Liver (tissue), 3 donors: ENCODE data around the gene FAM43A.

ENCODE experiments used
- CTCF ChIP-seq: fragments of 150-350 bp; IDR thresholded peaks from 2 replicates; pipeline ENCODE4 v1.5.1; 2017; ENCODE audit warnings: improper control_type of control experiment, low read depth, low read length; ENCODE audit not compliant: missing input control
- EGR1 ChIP-seq, 2 donors: IDR thresholded peaks; 2 replicates each; pipeline ENCODE4 v1.6.1; 2016 to 2018; ENCODE audit warnings: antibody characterized with exemption in 2 of 2, low read depth in 2 of 2
- FOXA1 ChIP-seq: IDR thresholded peaks from 2 replicates; pipeline ENCODE4 v1.6.1; 2016; ENCODE audit warnings: antibody characterized with exemption
- HNF4A ChIP-seq, 2 donors: conservative IDR thresholded peaks; 2 replicates each; pipeline ENCODE4 v1.6.1; 2016; ENCODE audit warnings: antibody characterized with exemption in 2 of 2, mild to moderate bottlenecking in 2 of 2
- JUND ChIP-seq, 2 donors: IDR thresholded peaks; 2 replicates each; pipeline ENCODE4 v1.6.1; 2016; ENCODE audit warnings: antibody characterized with exemption in 2 of 2
- MAX ChIP-seq: IDR thresholded peaks from 2 replicates; pipeline ENCODE4 v1.6.1; 2016; ENCODE audit warnings: antibody characterized with exemption
- RAD21 ChIP-seq, 2 donors: IDR thresholded peaks; 2 replicates each; pipeline ENCODE4 v1.6.1; 2016; ENCODE audit warnings: antibody characterized with exemption in 2 of 2, mild to moderate bottlenecking in 2 of 2
- REST ChIP-seq: IDR thresholded peaks from 2 replicates; pipeline ENCODE4 v1.6.1; 2016; ENCODE audit warnings: antibody characterized with exemption, mild to moderate bottlenecking
- SP1 ChIP-seq: IDR thresholded peaks from 2 replicates; pipeline ENCODE4 v1.6.1; 2018; ENCODE audit warnings: antibody characterized with exemption, mild to moderate bottlenecking
- TAF1 ChIP-seq: conservative IDR thresholded peaks from 2 replicates; pipeline ENCODE4 v1.6.1; 2016; ENCODE audit warnings: antibody characterized with exemption, mild to moderate bottlenecking
- TF ChIP-seq, protein P1 (sequence below): IDR thresholded peaks from 2 replicates; pipeline ENCODE4 v1.6.1; 2016; ENCODE audit warnings: antibody characterized with exemption
- donor health status: healthy.
- donor health status: healthy.

DNA sequence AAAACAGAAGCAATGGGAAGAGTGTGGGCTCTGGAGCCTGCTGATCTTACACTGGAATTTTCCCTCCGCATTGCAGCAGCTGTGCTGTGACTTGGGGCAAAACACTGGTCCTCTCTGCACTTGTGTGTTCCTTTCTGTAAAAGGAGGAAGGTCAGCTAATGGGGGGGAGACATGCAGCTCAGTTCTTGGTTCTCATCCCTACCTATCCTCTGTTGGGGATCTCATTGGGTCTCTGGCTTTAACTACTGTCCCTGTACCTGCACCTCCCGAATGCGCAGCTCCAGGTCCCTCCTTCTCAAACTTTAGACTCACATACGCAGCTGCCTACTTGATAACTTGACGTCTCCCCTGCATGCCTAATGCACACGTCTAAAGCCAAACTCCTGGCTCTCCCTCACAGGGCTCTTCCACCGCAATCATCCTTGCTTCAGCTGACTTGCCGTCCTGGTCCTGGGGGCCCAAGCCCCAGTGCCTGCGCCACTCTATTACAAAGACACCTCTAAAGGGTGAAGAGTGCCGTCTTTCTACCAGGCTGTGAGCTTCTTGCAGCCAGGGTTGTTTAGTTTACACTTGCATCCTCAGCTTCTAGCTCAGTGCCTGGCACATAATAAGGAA lies 46.6 kb upstream of the FAM43A start:
- no peak for TF ChIP-seq FOXA1
- TF ChIP-seq SP1: no peak
- TF ChIP-seq CTCF: no peak
- TF ChIP-seq, protein P1, sequence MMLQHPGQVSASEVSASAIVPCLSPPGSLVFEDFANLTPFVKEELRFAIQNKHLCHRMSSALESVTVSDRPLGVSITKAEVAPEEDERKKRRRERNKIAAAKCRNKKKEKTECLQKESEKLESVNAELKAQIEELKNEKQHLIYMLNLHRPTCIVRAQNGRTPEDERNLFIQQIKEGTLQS: no peak
- TF ChIP-seq TAF1: no peak
- TF ChIP-seq RAD21 (IDR thresholded peaks at IDR 0.05): no peak
- no peak for TF ChIP-seq MAX
- TF ChIP-seq HNF4A (conservative IDR thresholded peaks at IDR 0.05): no peak
- TF ChIP-seq REST: no peak
- TF ChIP-seq EGR1 (IDR thresholded peaks at IDR 0.05; ENCODE audit: low read depth in 2 of 2): no peak
- TF ChIP-seq JUND (IDR thresholded peaks at IDR 0.05): no peak
